Ovary (tissue), 9 donors: ENCODE data around the gene CYP2W1. TPM values are rescaled to one million over a fixed set of nuclear protein-coding genes. Genes with fewer than 3 reads are reported as not detected.

ENCODE experiments used
- DNase-seq, 5 donors: peaks; one replicate each; pipeline ENCODE4 v3.0.0-alpha.2; 2019 to 2020
- H3K27ac ChIP-seq, 2 donors: fragments of 200-600 bp; one replicate each; pipeline versions ENCODE4 v1.5.1 to v1.8.0; 2019 to 2022
- H3K27me3 ChIP-seq: fragments of 200-600 bp; one replicate; pipeline ENCODE4 v1.8.0; 2022
- H3K36me3 ChIP-seq: fragments of 200-600 bp; sonication (generic); one replicate; pipeline ENCODE4 v1.5.1; 2019
- H3K4me1 ChIP-seq: one replicate; pipeline ENCODE4 v1.8.1; 2013; ENCODE audit warnings: mild to moderate bottlenecking, moderate library complexity; ENCODE audit not compliant: insufficient read depth
- H3K4me3 ChIP-seq: fragments of 200-600 bp; sonication (generic); one replicate; pipeline ENCODE4 v1.5.1; 2017
- H3K9me3 ChIP-seq, 2 donors: fragments of 200-600 bp in 1 of 2; sonication (generic) in 1 of 2; one replicate each; pipeline versions ENCODE4 v1.5.1 to v1.8.1; 2013 to 2019; ENCODE audit warnings: mild to moderate bottlenecking in 1 of 2, moderate library complexity in 1 of 2
- EP300 ChIP-seq: sonication (generic); formaldehyde crosslinking; IDR thresholded peaks from one replicate; pipeline ENCODE4 v1.6.1; 2017; ENCODE audit warnings: antibody characterized with exemption
- POLR2A ChIP-seq: fragments of 450-650 bp; IDR thresholded peaks from one replicate; pipeline ENCODE4 v1.6.1; 2017; ENCODE audit warnings: antibody characterized with exemption, mild to moderate bottlenecking, moderate library complexity
- WGBS, 3 donors: extraction: QIAGEN DNeasy Blood & Tissue Kit in 1 of 3; methylation state at CpG; one replicate each; pipeline versions ENCODE4 v1.1.5 to v1.1.7; 2013 to 2017; 5-methylcytosine and 5-hydroxymethylcytosine counted together
- intact Hi-C, 4 donors: fragments of 100-400 bp; cut with DNase I; formaldehyde crosslinking; loops; one replicate each; pipeline versions ENCODE4 v1.11.0 to v1.15.1; 2022 to 2023
- polyA plus RNA-seq, 2 donors: library from polyadenylated mRNA; stranded (reverse); fragments of 200-250 nt in 1 of 2; fragments of 350-450 nt in 1 of 2; fragmentation: Illumina TruSeq in 1 of 2; extraction: RNeasy Lipid Tissue Mini Kit (QIAGEN cat#74804) in 1 of 2; gene quantifications; one replicate each; pipeline ENCODE4 v1.2.3, GENCODE V29; 2013 to 2014
- total RNA-seq, 7 donors: library from RNA; depleted of rRNA in 2 of 7; stranded (reverse); fragments of >200 nt in 2 of 7; fragmentation: NEBNext Ultra II Directional in 3 of 7; extraction: Animal tissue kit (Norgen Biotek cat#: 25700) in 3 of 7; gene quantifications; one replicate each; pipeline versions ENCODE4 v1.1.0 to v1.2.4, GENCODE V29; 2016 to 2023
- TF ChIP-seq, protein P1 (sequence below), 3 donors: fragments of 450-650 bp in 2 of 3; fragments of 200-600 bp in 1 of 3; IDR thresholded peaks; one replicate each; pipeline versions ENCODE4 v1.5.1 to v1.8.0; 2016 to 2022; ENCODE audit warnings: antibody characterized with exemption in 3 of 3, mild to moderate bottlenecking in 1 of 3
- donor health status: DM: no; HTN: no; CAD: no; lungs with moderate emphysema.
- donor health status: DM: no; HTN: no; CAD: no.
- donor health status: Bipolar disorder and iron deficiency.
- donor health status: DM: yes; HTN: yes; CAD: no.
- donor health status: DM: no; HTN: no; CAD: no.
- donor health status: DM: yes; HTN: yes; CAD: no.

CYP2W1 gene
- total and polyA plus RNA-seq, 9 donors = 0.64 to 5.2 (median 2.7) TPM; not detected in 2

DNA sequence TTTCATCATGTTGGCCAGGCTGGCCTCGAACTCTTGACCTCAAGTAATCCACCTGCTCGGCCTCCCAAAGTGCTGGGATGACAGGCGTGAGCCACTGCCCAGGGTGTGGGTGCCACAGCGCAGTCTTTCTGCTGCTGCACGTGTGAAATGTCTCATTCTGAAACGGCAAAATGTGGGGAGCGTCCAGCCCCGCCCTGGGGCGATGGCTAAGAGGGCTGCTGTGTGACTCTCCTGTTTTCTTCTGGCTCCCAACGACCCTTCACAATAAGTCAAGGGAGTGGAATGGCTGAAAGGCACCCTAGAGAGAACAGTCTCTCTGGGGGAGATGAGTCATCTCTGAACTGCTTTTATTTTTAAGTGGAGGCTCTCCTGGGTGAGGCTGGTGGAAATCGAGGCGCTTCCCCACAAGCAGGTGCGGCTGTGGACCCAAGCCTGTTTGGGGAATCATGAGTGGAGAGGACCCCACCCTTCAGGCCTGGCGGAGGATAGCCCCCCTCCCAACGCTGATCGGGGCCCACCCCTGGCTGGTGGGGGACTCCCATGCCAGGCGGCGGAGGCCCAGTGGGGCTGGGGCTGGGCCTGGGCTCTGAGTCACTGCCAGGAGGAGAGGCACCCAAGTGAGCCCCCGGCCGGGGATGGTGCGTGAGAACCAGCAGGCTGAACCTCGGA lies 46.5 kb upstream of the CYP2W1 start:
- Histone ChIP-seq H3K27ac (no peak overlapping the region), H3K36me3 (no peaks in the 10 kb centered on the region), H3K4me1 (no peaks in the 10 kb centered on the region), H3K27me3 (no peaks in the 10 kb centered on the region), H3K4me3 (no peak overlapping the region), H3K9me3 (no peaks in the 10 kb centered on the region)
- WGBS, 3 donors = 72 to 77% (median 76%) methylated on average over 17 to 22 of the region's 22 CpGs
- no peak for DNase-seq
- intact Hi-C loops = no loop called here
- TF ChIP-seq EP300 (no peak), POLR2A (no peak)
- TF ChIP-seq, protein P1, sequence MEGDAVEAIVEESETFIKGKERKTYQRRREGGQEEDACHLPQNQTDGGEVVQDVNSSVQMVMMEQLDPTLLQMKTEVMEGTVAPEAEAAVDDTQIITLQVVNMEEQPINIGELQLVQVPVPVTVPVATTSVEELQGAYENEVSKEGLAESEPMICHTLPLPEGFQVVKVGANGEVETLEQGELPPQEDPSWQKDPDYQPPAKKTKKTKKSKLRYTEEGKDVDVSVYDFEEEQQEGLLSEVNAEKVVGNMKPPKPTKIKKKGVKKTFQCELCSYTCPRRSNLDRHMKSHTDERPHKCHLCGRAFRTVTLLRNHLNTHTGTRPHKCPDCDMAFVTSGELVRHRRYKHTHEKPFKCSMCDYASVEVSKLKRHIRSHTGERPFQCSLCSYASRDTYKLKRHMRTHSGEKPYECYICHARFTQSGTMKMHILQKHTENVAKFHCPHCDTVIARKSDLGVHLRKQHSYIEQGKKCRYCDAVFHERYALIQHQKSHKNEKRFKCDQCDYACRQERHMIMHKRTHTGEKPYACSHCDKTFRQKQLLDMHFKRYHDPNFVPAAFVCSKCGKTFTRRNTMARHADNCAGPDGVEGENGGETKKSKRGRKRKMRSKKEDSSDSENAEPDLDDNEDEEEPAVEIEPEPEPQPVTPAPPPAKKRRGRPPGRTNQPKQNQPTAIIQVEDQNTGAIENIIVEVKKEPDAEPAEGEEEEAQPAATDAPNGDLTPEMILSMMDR (IDR thresholded peaks at IDR 0.05) = no peak

DNA sequence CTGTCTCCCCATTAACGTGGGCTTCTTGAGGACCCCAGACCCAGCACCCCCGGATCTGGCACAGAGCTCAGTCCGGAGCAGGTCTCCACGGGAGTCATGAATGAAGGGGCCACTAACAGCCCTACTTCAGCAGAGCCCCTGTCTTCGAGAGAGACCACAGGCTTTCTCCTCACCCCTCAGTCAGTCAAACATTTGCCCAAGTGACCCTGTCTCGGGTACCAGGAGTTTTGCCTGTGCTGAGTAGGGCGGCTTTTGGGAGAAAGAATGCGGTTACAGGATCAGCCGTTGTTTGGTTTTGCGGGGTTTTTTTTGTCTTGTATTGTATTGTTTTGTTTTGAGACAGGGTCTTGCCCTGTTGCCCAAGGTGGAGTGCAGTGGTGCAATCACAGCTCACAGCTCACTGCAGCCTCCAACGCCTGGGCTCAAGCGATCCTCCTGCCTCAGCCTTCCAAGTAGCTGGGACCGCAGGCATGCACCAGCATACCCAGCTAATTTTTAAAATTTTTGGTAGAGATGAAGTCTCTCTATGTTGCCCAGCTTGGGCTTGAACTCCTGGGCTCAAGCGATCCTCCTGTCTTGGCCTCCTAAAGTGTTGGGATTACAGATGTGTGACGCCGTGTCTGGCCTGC lies 45.0 kb upstream of the CYP2W1 start:
- H3K4me3 ChIP-seq = no peak overlapping the region
- H3K27me3 ChIP-seq = no peaks in the 10 kb centered on the region
- H3K9me3 ChIP-seq = no peaks in the 10 kb centered on the region
- intact Hi-C loops = no loop called here
- 84 to 92% (median 89%) methylated on average over 16 of the region's 16 CpGs for WGBS, 3 donors
- DNase-seq = no peak
- no peak overlapping the region for H3K27ac ChIP-seq
- no peaks in the 10 kb centered on the region for H3K4me1 ChIP-seq
- no peaks in the 10 kb centered on the region for H3K36me3 ChIP-seq
- TF ChIP-seq EP300 (no peak), POLR2A (no peak)

DNA sequence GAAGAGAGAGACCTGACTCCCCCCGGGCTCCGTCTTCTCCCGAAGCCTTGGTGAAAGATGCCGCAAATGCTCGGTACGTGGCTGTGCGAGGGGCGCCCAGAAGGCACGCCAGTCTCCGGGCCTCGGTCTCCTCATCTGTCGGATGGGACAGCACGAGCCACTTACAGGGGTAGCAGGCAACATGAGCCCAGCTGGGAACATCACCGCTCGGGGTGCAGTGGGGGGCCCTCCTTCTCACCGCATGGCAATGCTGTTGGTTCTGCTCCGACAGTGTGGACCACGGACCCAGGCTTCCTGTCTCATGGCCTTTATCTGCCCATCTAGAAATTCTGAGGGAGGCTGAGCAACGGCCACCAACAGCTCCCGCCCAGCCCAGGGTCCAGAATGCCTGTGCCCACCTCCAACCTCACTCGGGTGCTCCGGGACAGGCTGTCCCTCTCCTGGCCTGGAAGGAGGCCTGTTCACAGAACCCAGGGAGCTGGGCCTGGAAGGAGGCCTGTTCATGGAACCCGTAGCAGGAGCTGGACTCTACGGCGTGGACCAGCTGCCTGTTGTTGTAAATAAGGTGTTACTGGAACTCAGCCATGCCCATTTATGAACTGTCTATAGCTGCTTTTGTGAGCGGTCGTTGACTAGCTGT lies 44.3 kb upstream of the CYP2W1 start:
- H3K4me1 ChIP-seq = no peaks in the 10 kb centered on the region
- no peaks in the 10 kb centered on the region for H3K27me3 ChIP-seq
- intact Hi-C loops = no loop called here
- TF ChIP-seq, protein P1 (IDR thresholded peaks at IDR 0.05) = no peak
- TF ChIP-seq EP300 (no peak), POLR2A (no peak)
- 92 to 96% (median 93%) methylated on average over 27 of the region's 27 CpGs for WGBS, 3 donors
- H3K36me3 ChIP-seq = no peaks in the 10 kb centered on the region
- no peak overlapping the region for H3K4me3 ChIP-seq
- no peak for DNase-seq
- no peak overlapping the region for H3K27ac ChIP-seq
- H3K9me3 ChIP-seq = no peaks in the 10 kb centered on the region

DNA sequence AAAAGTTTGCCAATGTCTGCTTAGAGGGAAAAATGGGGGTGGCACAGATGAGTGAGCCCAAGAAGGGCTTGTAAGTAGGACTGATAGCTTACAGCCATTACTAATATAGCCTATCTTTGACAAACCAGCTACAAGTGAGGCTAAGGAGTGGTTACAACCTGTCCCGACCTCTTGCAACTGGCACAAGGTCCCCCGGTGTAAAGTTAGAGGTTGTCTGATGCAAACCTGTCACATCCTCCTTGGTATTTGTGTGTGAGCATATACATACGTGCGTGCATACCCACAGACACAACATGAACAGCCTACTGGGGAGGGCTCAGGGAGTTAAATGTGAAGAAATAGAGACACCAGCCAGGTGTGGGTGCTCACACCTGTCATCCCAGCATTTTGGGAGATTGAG lies 43.1 kb upstream of the CYP2W1 start:
- 80 to 88% (median 85%) methylated on average over 4 of the region's 4 CpGs for WGBS, 3 donors

More for the DNA sequence above, 43.1 kb upstream of the CYP2W1 start:
- TF ChIP-seq EP300 (no peak), POLR2A (no peak)
- TF ChIP-seq, protein P1 (IDR thresholded peaks at IDR 0.05) = no peak
- H3K27me3 ChIP-seq = no peaks in the 10 kb centered on the region
- intact Hi-C loops = no loop called here
- no peak overlapping the region for H3K4me3 ChIP-seq
- H3K27ac ChIP-seq = no peak overlapping the region
- H3K4me1 ChIP-seq = no peaks in the 10 kb centered on the region
- no peaks in the 10 kb centered on the region for H3K9me3 ChIP-seq
- peak in 1 of 5 donors; percentile 4 for DNase-seq
- H3K36me3 ChIP-seq = no peaks in the 10 kb centered on the region
